Psoas muscle (tissue), 8 donors: ENCODE data around the gene ZNF500. TPM values are rescaled to one million over a fixed set of nuclear protein-coding genes. Genes with fewer than 3 reads are reported as not detected.

Source experiments
- ATAC-seq, 4 donors: fragments of 200-7000 bp; cut with Tn5 transposase; one replicate each; pipeline ENCODE4 v1.9.1; 2020; ENCODE audit warnings: moderate library complexity in 3 of 4, mild to moderate bottlenecking in 2 of 4
- DNase-seq, 2 donors: peaks; one replicate each; pipeline ENCODE4 v3.0.0-alpha.2; 2020
- H3K27ac ChIP-seq: fragments of 200-600 bp; one replicate; pipeline ENCODE4 v1.8.0; 2022
- H3K27me3 ChIP-seq, 3 donors: fragments of 200-600 bp in 1 of 3; one replicate each; pipeline versions ENCODE4 v1.6.1 to v1.8.0; 2013 to 2022; ENCODE audit warnings: low read length in 2 of 3, mild to moderate bottlenecking in 2 of 3, moderate library complexity in 1 of 3; ENCODE audit not compliant: insufficient read depth in 3 of 3
- H3K36me3 ChIP-seq, 2 donors: fragments of 200-600 bp in 1 of 2; one replicate each; pipeline versions ENCODE4 v1.6.1 to v1.8.0; 2013 to 2022; ENCODE audit warnings: low read depth in 1 of 2, mild to moderate bottlenecking in 1 of 2, moderate library complexity in 1 of 2; ENCODE audit not compliant: insufficient read depth in 1 of 2
- H3K4me1 ChIP-seq: fragments of 200-600 bp; one replicate; pipeline ENCODE4 v1.8.0; 2022
- H3K4me3 ChIP-seq: fragments of 200-600 bp; one replicate; pipeline ENCODE4 v1.8.0; 2022; ENCODE audit warnings: mild to moderate bottlenecking
- H3K9me3 ChIP-seq: fragments of 200-600 bp; one replicate; pipeline ENCODE4 v1.8.0; 2022
- WGBS, 3 donors: extraction: QIAGEN DNeasy Blood & Tissue Kit; methylation state at CpG; one replicate each; pipeline versions ENCODE4 v1.1.6 to v1.1.7; 2013; 5-methylcytosine and 5-hydroxymethylcytosine counted together
- intact Hi-C, 2 donors: fragments of 100-400 bp; cut with DNase I; formaldehyde crosslinking; loops; one replicate each; pipeline versions ENCODE4 v1.11.0 to v1.14.2; 2022
- polyA plus RNA-seq, 3 donors: library from polyadenylated mRNA; stranded (reverse); fragments of 200-250 nt; gene quantifications; one replicate each; pipeline ENCODE4 v1.2.3, GENCODE V29; 2013
- total RNA-seq, 4 donors: library from RNA; stranded (reverse); fragmentation: NEBNext Ultra II Directional in 2 of 4; extraction: Animal tissue kit (Norgen Biotek cat#: 25700) in 2 of 4; gene quantifications; one replicate each; pipeline versions ENCODE4 v1.2.1 to v1.2.4, GENCODE V29; 2021 to 2023
- TF ChIP-seq, protein P1 (sequence below): fragments of 200-600 bp; IDR thresholded peaks from one replicate; pipeline ENCODE4 v1.8.0; 2022; ENCODE audit warnings: antibody characterized with exemption
- donor health status: healthy with polysubstance abuse.
- donor health status: DM: no; HTN: no; CAD: no; lungs with moderate emphysema.
- donor health status: Bipolar disorder and iron deficiency.
- donor health status: healthy.
- donor health status: DM: yes; HTN: yes; CAD: no.
- donor health status: DM: no; HTN: no; CAD: no.
- donor health status: DM: no; HTN: no; CAD: no.
- donor health status: DM: yes; HTN: yes; CAD: no.

Gene ZNF500
- total and polyA plus RNA-seq, 7 donors: 3.7 to 8.9 (median 7.0) TPM

DNA sequence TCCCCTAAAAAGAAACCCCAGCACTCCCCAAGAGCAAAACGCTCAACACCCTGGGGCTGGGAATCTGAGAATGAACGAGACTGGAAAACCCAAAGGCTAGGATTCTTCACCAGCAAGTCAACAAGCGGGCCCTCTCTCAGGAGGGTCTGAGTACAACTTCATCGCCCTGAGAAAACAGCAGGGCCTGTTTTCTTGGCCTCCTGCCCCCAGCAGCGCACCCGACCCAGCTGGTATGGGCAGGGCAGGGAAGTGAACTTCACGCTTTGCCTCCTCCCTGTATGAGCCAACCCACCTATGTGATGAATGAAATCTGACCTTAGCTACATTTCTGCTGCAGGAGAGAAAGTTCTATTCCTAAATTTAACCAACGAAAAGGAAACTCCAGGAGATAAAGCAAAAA lies 62.5 kb downstream of the ZNF500 start:
- no peaks in the 10 kb centered on the region for H3K27me3 ChIP-seq

GRCh38 chr16:4703906-4704305 lies 63.1 kb downstream of the ZNF500 start:
- TF ChIP-seq, protein P1, sequence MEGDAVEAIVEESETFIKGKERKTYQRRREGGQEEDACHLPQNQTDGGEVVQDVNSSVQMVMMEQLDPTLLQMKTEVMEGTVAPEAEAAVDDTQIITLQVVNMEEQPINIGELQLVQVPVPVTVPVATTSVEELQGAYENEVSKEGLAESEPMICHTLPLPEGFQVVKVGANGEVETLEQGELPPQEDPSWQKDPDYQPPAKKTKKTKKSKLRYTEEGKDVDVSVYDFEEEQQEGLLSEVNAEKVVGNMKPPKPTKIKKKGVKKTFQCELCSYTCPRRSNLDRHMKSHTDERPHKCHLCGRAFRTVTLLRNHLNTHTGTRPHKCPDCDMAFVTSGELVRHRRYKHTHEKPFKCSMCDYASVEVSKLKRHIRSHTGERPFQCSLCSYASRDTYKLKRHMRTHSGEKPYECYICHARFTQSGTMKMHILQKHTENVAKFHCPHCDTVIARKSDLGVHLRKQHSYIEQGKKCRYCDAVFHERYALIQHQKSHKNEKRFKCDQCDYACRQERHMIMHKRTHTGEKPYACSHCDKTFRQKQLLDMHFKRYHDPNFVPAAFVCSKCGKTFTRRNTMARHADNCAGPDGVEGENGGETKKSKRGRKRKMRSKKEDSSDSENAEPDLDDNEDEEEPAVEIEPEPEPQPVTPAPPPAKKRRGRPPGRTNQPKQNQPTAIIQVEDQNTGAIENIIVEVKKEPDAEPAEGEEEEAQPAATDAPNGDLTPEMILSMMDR: no peak
- DNase-seq (peak in 1 of 2 donors; percentile 19), ATAC-seq (no peak)
- Histone ChIP-seq H3K27ac (no peak overlapping the region), H3K36me3 (peaks cover 7 to 75% of the 10 kb centered on the region in 2 donors), H3K4me1 (no peaks in the 10 kb centered on the region), H3K4me3 (no peak overlapping the region), H3K9me3 (no peaks in the 10 kb centered on the region), H3K27me3 (no peaks in the 10 kb centered on the region)
- intact Hi-C loops: no loop called here
- WGBS, 3 donors: 85 to 89% (median 87%) methylated on average over 7 of the region's 7 CpGs

More for the DNA sequence above, 62.5 kb downstream of the ZNF500 start:
- H3K4me1 ChIP-seq: no peaks in the 10 kb centered on the region
- DNase-seq (peak in 1 of 2 donors; percentile 32), ATAC-seq (no peak)
- WGBS, 3 donors: 83 to 85% (median 84%) methylated on average over 8 of the region's 8 CpGs
- H3K36me3 ChIP-seq: peaks cover 7 to 75% of the 10 kb centered on the region in 2 donors
- intact Hi-C loops: no loop called here
- no peak overlapping the region for H3K4me3 ChIP-seq
- H3K27ac ChIP-seq: no peak overlapping the region
- H3K9me3 ChIP-seq: no peaks in the 10 kb centered on the region
- TF ChIP-seq, protein P1: no peak

DNA sequence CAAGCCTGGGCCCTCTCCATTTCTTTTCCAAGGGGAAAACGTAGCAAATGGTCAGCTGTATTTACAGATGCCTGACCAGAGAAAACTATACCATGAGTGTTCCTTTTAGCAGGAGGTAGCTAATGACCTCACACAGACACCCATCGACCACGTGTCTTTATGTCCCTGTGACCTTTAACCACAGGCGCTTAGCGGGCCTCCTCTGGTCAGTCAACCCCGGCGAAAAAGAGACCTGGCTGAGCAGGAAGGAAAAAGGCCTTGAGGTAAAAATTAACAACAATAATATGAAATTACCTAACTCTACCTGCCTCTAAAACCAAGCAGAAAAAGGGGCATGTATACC lies 64.5 kb downstream of the ZNF500 start:
- intact Hi-C loops: no loop called here
- TF ChIP-seq, protein P1: no peak
- no peak for ATAC-seq
- WGBS, 3 donors: 72 to 74% (median 73%) methylated on average over 7 of the region's 7 CpGs
- H3K4me3 ChIP-seq: no peak overlapping the region
- H3K27ac ChIP-seq: no peak overlapping the region
- no peaks in the 10 kb centered on the region for H3K4me1 ChIP-seq
- H3K36me3 ChIP-seq: peaks cover 7 to 83% of the 10 kb centered on the region in 2 donors
- no peaks in the 10 kb centered on the region for H3K27me3 ChIP-seq
- DNase-seq: peak in 1 of 2 donors; percentile 6
- no peaks in the 10 kb centered on the region for H3K9me3 ChIP-seq

DNA sequence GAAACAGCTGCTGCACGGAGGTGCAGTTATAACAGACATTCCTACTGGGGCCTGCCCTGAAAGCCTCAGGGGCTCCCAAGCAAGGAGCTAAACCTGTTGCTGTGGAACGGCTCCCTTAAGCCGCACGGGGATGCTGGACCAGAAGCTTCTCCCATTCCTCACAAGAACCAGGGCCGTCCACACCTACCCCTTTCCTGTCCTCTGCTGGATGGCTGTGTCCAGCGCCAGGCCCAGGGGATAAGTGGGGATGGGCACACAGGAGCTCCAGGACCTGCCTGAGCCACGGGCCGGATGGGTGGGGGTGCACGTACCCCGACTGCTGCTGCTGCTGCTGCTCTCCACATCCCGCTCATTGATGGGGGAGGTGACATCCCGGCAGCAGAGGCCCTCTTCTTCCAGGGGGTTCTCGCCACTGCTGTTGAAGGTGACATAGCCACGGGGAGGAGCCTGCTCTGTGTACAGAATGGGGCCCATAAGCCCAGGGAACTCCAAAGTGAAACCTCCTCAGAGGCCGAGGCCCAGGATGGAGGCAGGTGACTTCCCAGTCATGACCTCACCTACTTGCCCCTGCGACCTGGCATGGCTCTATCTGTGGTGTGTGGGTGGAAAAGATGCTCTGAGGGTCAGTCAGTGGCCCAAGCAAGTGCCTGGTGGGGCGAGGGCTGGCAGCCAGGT lies 65.0 kb downstream of the ZNF500 start:
- TF ChIP-seq, protein P1: no peak
- Histone ChIP-seq H3K9me3 (no peaks in the 10 kb centered on the region), H3K27ac (no peak overlapping the region), H3K4me1 (no peaks in the 10 kb centered on the region), H3K27me3 (no peaks in the 10 kb centered on the region), H3K4me3 (no peak overlapping the region), H3K36me3 (peaks cover 7 to 86% of the 10 kb centered on the region in 2 donors)
- ATAC-seq (no peak), DNase-seq (peak in 1 of 2 donors; percentile 49)
- intact Hi-C loops: no loop called here
- 80 to 84% (median 81%) methylated on average over 17 of the region's 17 CpGs for WGBS, 3 donors
